Mesodermal cell (in vitro differentiated cells): ENCODE measurements around the gene SHOC2.

ENCODE experiments used
- H3K27ac ChIP-seq: 2 replicates; pipeline ENCODE4 v1.7.0; 2013; ENCODE audit warnings: mild to moderate bottlenecking, low read depth, low read length, moderate library complexity; ENCODE audit not compliant: severe bottlenecking
- H3K36me3 ChIP-seq: 2 replicates; pipeline ENCODE4 v1.7.1; 2013; ENCODE audit warnings: mild to moderate bottlenecking, low read length, moderate library complexity; ENCODE audit not compliant: control insufficient read depth, insufficient read depth
- H3K4me1 ChIP-seq: one replicate; pipeline ENCODE4 v1.7.1; 2013; ENCODE audit warnings: mild to moderate bottlenecking, low read length; ENCODE audit not compliant: insufficient read depth, control insufficient read depth, poor library complexity, severe bottlenecking
- H3K4me3 ChIP-seq: 2 replicates; pipeline ENCODE4 v1.7.0; 2013; ENCODE audit warnings: low read length, control low read depth, mild to moderate bottlenecking; ENCODE audit not compliant: insufficient read depth, poor library complexity, severe bottlenecking; ENCODE audit errors: extremely low read depth
- H3K9me3 ChIP-seq: 2 replicates; pipeline ENCODE4 v1.7.1; 2013; ENCODE audit warnings: mild to moderate bottlenecking, low read length, moderate library complexity; ENCODE audit not compliant: control insufficient read depth
- WGBS, 2 experiments: methylation state at CpG; one replicate each; pipeline ENCODE4 v1.1.5; 2013; ENCODE audit warnings: missing lambda C conversion rate in 2 of 2; ENCODE audit not compliant: insufficient coverage in 2 of 2; 5-methylcytosine and 5-hydroxymethylcytosine counted together

Gene SHOC2

GRCh38 chr10:110983466-110983865 lies 64.1 kb downstream of the SHOC2 start:
- Histone ChIP-seq H3K27ac (no peak overlapping the region), H3K9me3 (no peaks in the 10 kb centered on the region), H3K36me3 (peaks cover 6% of the 10 kb centered on the region), H3K4me3 (no peak overlapping the region), H3K4me1 (no peaks in the 10 kb centered on the region)
- 95 to 100% methylated on average over 2 of the region's 3 CpGs for WGBS, 2 experiments

- WGBS, 2 experiments: no CpG with 5 or more reads among the region's 2 CpGs
- H3K4me3 ChIP-seq: no peak overlapping the region
- no peaks in the 10 kb centered on the region for H3K4me1 ChIP-seq
- H3K27ac ChIP-seq: no peak overlapping the region
- peaks cover 6% of the 10 kb centered on the region for H3K36me3 ChIP-seq
- no peaks in the 10 kb centered on the region for H3K9me3 ChIP-seq
Observed at GRCh38 chr10:110985497-110986275, 66.3 kb downstream of the SHOC2 start.

GRCh38 chr10:110989016-110989415 lies 69.6 kb downstream of the SHOC2 start:
- Histone ChIP-seq H3K4me3 (no peak overlapping the region), H3K27ac (no peak overlapping the region), H3K9me3 (no peaks in the 10 kb centered on the region), H3K4me1 (no peaks in the 10 kb centered on the region), H3K36me3 (peaks cover 7% of the 10 kb centered on the region)
- no CpG with 5 or more reads among the region's 1 CpG for WGBS, 2 experiments

GRCh38 chr10:110992006-110992800 lies 72.8 kb downstream of the SHOC2 start:
- Histone ChIP-seq H3K4me3 (no peak overlapping the region), H3K27ac (no peak overlapping the region), H3K4me1 (no peaks in the 10 kb centered on the region), H3K9me3 (no peaks in the 10 kb centered on the region), H3K36me3 (peaks cover 9% of the 10 kb centered on the region)
- 100% methylated on average over 1 of the region's 3 CpGs; no CpG with 5 or more reads in 1 of the 2 experiments for WGBS, 2 experiments

GRCh38 chr10:110993024-110993693 lies 73.8 kb downstream of the SHOC2 start:
- Histone ChIP-seq H3K36me3 (peaks cover 9% of the 10 kb centered on the region), H3K9me3 (no peaks in the 10 kb centered on the region), H3K27ac (no peak overlapping the region), H3K4me3 (no peak overlapping the region), H3K4me1 (no peaks in the 10 kb centered on the region)
- WGBS, 2 experiments: 97 to 100% methylated on average over 1 to 3 of the region's 4 CpGs

- no peak overlapping the region for H3K27ac ChIP-seq
- WGBS, 2 experiments: no CpG with 5 or more reads among the region's 1 CpG
- H3K9me3 ChIP-seq: no peaks in the 10 kb centered on the region
- H3K4me1 ChIP-seq: no peaks in the 10 kb centered on the region
- H3K36me3 ChIP-seq: peaks cover 5% of the 10 kb centered on the region
- H3K4me3 ChIP-seq: no peak overlapping the region
Observed at GRCh38 chr10:110994406-110995086, 75.1 kb downstream of the SHOC2 start.

- H3K9me3 ChIP-seq: no peaks in the 10 kb centered on the region
- H3K4me3 ChIP-seq: no peak overlapping the region
- H3K36me3 ChIP-seq: peaks cover 8% of the 10 kb centered on the region
- H3K27ac ChIP-seq: no peak overlapping the region
- WGBS, 2 experiments: 77 to 100% methylated on average over 1 of the region's 2 CpGs
- H3K4me1 ChIP-seq: no peaks in the 10 kb centered on the region
Observed at GRCh38 chr10:110995301-110995700, 75.9 kb downstream of the SHOC2 start.

- 91 to 96% methylated on average over 4 of the region's 6 CpGs for WGBS, 2 experiments
- peaks cover 13% of the 10 kb centered on the region for H3K36me3 ChIP-seq
Observed at GRCh38 chr10:110996256-110996655, 76.9 kb downstream of the SHOC2 start.

GRCh38 chr10:111004016-111004415 lies 84.6 kb downstream of the SHOC2 start:
- Histone ChIP-seq H3K4me1 (no peaks in the 10 kb centered on the region), H3K27ac (no peak overlapping the region), H3K4me3 (no peak overlapping the region), H3K36me3 (peaks cover 36% of the 10 kb centered on the region), H3K9me3 (no peaks in the 10 kb centered on the region)
- no CpG with 5 or more reads among the region's 1 CpG for WGBS, 2 experiments

More at GRCh38 chr10:110996256-110996655, 76.9 kb downstream of the SHOC2 start:
- no peaks in the 10 kb centered on the region for H3K9me3 ChIP-seq
- H3K4me1 ChIP-seq: no peaks in the 10 kb centered on the region
- no peak overlapping the region for H3K27ac ChIP-seq
- H3K4me3 ChIP-seq: no peak overlapping the region

GRCh38 chr10:111007486-111007885 lies 88.1 kb downstream of the SHOC2 start:
- peaks cover 35% of the 10 kb centered on the region for H3K36me3 ChIP-seq

More at GRCh38 chr10:111007486-111007885, 88.1 kb downstream of the SHOC2 start:
- no CpG with 5 or more reads among the region's 2 CpGs for WGBS, 2 experiments
- Histone ChIP-seq H3K4me1 (no peaks in the 10 kb centered on the region), H3K27ac (no peak overlapping the region), H3K9me3 (no peaks in the 10 kb centered on the region), H3K4me3 (no peak overlapping the region)
